AG10803 (cell line): Measurements from ENCODE around the gene TES.
A peak's percentile ranks its signal among the peaks of the same experiment; 100 is the strongest.

Experiments
- DNase-seq: peaks from one replicate; pipeline ENCODE4 v3.0.0; 2010; ENCODE audit warnings: low read depth
- H3K4me3 ChIP-seq: 2 replicates; pipeline ENCODE4 v1.5.1; 2011; ENCODE audit warnings: mild to moderate bottlenecking, low read length, control low read depth
- TF ChIP-seq, protein P1 (sequence below): conservative IDR thresholded peaks from 2 replicates; pipeline ENCODE4 v1.5.1; 2011; ENCODE audit warnings: mild to moderate bottlenecking, low read length, control low read depth, inconsistent platforms

The TES gene

DNA sequence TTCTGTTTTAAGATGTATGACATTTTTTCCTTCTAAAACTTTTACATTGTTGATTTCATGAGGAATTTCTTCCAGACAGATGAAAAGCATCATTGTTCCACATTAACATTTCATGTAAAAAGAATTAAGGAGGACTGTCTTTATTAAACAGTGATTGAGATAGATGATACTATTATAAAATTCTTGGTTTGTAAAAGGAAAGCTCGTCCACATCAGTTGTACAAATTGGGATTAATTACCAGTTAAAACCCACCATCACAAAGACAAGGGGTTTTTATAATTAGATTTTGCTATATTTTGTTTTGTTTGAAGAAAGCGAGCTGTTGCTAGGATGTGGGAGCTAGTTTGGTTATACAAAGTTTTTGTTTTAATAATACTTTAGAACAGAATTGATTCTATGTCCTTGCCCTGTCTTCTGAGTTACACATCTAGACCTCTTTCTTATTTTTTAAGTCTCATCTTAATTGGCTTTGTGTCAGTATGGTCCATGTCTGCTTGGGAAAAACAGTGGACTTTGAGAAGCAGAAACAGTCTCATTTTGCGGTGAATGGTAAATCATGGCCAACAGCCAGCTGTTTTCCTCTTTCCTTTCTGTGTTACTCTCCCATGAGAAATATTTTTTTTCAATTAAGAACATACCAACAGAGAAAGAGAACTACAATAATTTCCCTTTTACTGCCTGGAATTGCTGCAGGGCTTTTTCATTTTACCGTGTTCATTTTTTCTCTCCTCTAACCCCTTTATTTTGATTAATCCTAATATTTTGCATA lies 3.2 kb downstream of the TES start:
- TF ChIP-seq, protein P1, sequence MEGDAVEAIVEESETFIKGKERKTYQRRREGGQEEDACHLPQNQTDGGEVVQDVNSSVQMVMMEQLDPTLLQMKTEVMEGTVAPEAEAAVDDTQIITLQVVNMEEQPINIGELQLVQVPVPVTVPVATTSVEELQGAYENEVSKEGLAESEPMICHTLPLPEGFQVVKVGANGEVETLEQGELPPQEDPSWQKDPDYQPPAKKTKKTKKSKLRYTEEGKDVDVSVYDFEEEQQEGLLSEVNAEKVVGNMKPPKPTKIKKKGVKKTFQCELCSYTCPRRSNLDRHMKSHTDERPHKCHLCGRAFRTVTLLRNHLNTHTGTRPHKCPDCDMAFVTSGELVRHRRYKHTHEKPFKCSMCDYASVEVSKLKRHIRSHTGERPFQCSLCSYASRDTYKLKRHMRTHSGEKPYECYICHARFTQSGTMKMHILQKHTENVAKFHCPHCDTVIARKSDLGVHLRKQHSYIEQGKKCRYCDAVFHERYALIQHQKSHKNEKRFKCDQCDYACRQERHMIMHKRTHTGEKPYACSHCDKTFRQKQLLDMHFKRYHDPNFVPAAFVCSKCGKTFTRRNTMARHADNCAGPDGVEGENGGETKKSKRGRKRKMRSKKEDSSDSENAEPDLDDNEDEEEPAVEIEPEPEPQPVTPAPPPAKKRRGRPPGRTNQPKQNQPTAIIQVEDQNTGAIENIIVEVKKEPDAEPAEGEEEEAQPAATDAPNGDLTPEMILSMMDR = no peak
- peak; percentile 88 for DNase-seq
- 0 out of 2 replicates have a peak overlapping the region, but pooled peaks have one; percentile 12 for H3K4me3 ChIP-seq

DNA sequence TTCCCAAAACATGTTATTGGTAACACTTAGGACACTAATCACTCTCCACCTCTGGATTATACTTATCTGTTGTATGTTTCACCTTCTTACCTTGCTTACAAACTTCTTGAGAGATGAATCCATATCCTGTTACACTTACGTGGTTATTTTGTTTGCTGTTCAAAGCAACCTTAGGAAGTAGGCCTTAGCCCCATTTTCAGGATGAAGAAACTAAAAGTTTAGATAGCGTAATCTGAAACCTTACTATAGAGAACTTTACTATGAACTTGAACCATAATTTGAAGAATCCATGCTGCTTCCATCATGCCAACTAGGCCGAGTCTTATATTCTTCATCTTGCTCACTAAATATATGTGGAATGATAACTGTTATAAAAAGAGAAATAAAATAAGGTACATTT lies 4.6 kb downstream of the TES start:
- TF ChIP-seq, protein P1 = no peak
- DNase-seq = no peak
- no peak overlapping the region for H3K4me3 ChIP-seq

DNA sequence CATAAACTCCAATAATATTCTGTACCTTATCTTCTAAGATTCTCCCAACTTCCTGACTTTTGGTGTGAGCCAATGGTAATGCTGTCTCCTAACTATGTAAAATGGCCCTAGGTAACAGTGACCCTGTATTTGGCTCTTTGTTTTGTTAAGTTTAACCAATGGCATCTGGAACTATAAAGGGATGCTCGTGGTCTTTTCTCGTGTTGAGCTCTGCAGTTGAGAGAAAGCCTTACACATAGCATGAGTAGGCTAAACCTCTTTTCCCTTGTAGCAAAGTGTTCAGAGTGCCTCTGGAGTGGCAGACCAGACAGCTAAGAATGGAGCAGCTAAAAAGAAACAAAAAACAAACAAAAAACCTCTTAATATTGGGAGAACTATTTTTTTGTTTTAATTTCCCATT lies 5.2 kb downstream of the TES start:
- DNase-seq = no peak

DNA sequence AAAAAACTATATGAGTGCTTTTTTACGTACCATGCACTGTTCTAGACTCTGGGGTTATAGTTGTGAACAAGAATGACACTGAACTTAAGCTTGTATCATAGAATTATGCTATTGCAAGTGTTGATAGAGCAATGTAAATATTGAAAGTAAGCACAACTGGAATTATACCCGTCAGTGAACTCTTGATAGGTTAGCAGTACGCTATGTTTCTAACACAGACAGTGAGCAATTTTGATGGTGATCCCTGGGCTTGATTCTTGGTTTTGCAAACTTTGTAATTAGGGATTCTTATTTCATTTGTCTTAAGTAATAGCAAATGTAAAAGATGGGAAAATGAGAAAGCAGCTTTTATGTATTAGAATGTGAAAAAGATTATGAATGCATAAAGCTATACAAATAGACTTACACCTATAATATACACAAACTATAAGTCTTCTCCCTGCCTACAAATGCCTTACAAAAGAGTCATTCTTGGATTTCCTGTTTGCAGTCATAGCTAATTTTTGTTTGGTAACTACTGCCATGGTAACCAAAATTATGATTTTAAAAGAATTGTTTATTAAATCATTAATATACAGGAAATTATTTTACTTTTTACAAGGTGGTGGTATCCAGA lies 6.7 kb downstream of the TES start:
- H3K4me3 ChIP-seq = no peak overlapping the region
- DNase-seq = no peak
- TF ChIP-seq, protein P1 = no peak

More for the DNA sequence above, 5.2 kb downstream of the TES start:
- TF ChIP-seq, protein P1 = no peak
- no peak overlapping the region for H3K4me3 ChIP-seq

DNA sequence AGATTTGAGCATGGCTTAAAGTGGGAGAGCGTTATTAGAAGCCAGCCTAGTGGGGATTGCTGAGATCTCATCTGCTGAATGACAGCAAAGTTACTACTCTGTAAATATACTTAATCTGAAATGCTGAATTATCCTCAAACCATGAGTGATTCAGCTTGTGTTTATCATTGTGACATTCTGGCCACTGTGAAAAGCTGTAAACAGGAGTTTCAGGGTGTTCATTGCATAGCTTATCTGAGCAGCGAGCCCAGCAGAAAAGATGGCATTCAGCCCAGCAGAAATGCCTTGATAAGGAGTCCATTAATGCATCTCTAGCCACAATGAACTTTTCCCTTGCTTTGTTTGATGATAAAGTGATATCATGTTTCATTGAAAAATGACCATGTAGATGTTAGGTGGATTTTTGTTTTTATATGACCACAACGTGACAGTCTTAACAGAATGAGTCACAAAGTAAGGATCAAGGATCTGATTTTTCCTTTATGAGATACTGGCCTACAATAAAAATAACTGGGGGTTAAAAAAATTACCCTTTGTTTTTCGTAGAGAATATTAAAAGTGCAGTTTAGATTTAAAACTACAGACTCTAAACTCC lies 7.8 kb downstream of the TES start:
- no peak for DNase-seq
- TF ChIP-seq, protein P1 = no peak
- H3K4me3 ChIP-seq = no peak overlapping the region

DNA sequence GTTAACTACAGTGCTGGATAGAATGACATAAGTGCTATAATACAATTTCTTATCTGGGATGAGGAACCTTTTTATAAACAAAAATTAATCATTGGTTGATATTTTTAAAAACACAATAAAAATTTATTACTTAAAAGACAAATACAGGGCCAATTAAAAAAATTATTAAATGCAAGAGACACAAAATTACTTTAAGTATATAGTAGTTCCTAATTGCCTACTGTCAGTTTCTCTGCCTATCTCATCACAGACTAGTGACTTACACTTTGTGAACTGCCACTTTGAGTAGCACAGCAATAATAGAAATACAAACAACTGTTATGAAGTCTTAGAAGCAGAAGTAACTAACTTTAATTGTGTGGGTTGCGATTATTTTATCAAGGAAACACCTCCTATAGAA lies 8.4 kb downstream of the TES start:
- H3K4me3 ChIP-seq = no peak overlapping the region
- TF ChIP-seq, protein P1 = no peak

More for the DNA sequence above, 8.4 kb downstream of the TES start:
- DNase-seq = no peak
